HepG2 (cell line): ENCODE measurements around the gene PIP5KL1. TPM values are rescaled to one million over a fixed set of nuclear protein-coding genes. Genes with fewer than 3 reads are reported as not detected.

Experiments used
- ATF7 ChIP-seq, 2 experiments: fragments of 450-650 bp in 1 of 2; sonication (generic) in 1 of 2; formaldehyde crosslinking in 1 of 2; IDR thresholded peaks; 2 replicates each; pipeline versions ENCODE4 v1.4.0 to v1.6.1; 2016 to 2020; ENCODE audit warnings: antibody characterized with exemption in 1 of 2, mild to moderate bottlenecking in 1 of 2, missing genetic modification reagents in 1 of 2
- BCL3 ChIP-seq: sonication (generic); formaldehyde crosslinking; IDR thresholded peaks from 2 replicates; pipeline ENCODE4 v1.5.1; 2020; ENCODE audit warnings: mild to moderate bottlenecking, missing genetic modification reagents, moderate library complexity
- CBX2 ChIP-seq, 2 experiments: fragments of 200-600 bp in 1 of 2; sonication (generic); formaldehyde crosslinking in 1 of 2; IDR thresholded peaks; 2 replicates each; pipeline versions ENCODE4 v1.7.0 to v1.8.1; 2018 to 2022; ENCODE audit warnings: low read depth in 2 of 2, low read length in 1 of 2, mild to moderate bottlenecking in 1 of 2, missing genetic modification reagents in 1 of 2
- CREBL2 ChIP-seq: sonication (generic); formaldehyde crosslinking; IDR thresholded peaks from 2 replicates; pipeline ENCODE4 v1.8.1; 2023; ENCODE audit warnings: missing genetic modification reagents, mild to moderate bottlenecking, borderline replicate concordance
- FOXK2 ChIP-seq: fragments of 450-650 bp; IDR thresholded peaks from 2 replicates; pipeline ENCODE4 v1.6.1; 2016
- FUBP1 ChIP-seq: sonication (generic); formaldehyde crosslinking; IDR thresholded peaks from 2 replicates; pipeline ENCODE4 v1.5.1; 2020; ENCODE audit warnings: missing genetic modification reagents, mild to moderate bottlenecking, borderline replicate concordance
- HCFC1 ChIP-seq: fragments of 150-350 bp; IDR thresholded peaks from 2 replicates; pipeline ENCODE4 v1.6.1; 2014; ENCODE audit warnings: low read depth, low read length
- HNRNPLL ChIP-seq: fragments of 200-400 bp; formaldehyde crosslinking; IDR thresholded peaks from 2 replicates; pipeline ENCODE4 v1.6.1; 2017; ENCODE audit warnings: mild to moderate bottlenecking, low read depth, low read length; ENCODE audit not compliant: poor library complexity, severe bottlenecking
- IKZF1 ChIP-seq: fragments of 450-650 bp; IDR thresholded peaks from 2 replicates; pipeline ENCODE4 v1.7.1; 2016
- MBD4 ChIP-seq: IDR thresholded peaks from 2 replicates; pipeline ENCODE4 v1.6.1; 2012; ENCODE audit warnings: low read length, inconsistent platforms, borderline replicate concordance
- ONECUT2 ChIP-seq: sonication (generic); formaldehyde crosslinking; IDR thresholded peaks from 2 replicates; pipeline ENCODE4 v1.4.0; 2020; ENCODE audit warnings: missing genetic modification reagents
- RXRB ChIP-seq: IDR thresholded peaks from 2 replicates; pipeline ENCODE4 v1.6.1; 2016; ENCODE audit warnings: borderline replicate concordance, missing genetic modification reagents, missing compliant biosample characterization
- SMAD3 ChIP-seq: sonication (generic); formaldehyde crosslinking; IDR thresholded peaks from 2 replicates; pipeline ENCODE4 v1.4.0; 2020; ENCODE audit warnings: missing genetic modification reagents
- SNAPC5 ChIP-seq: sonication (generic); formaldehyde crosslinking; IDR thresholded peaks from 2 replicates; pipeline ENCODE4 v1.8.1; 2023; ENCODE audit warnings: mild to moderate bottlenecking, missing genetic modification reagents, borderline replicate concordance
- TAF1 ChIP-seq: sonication (generic); formaldehyde crosslinking; IDR thresholded peaks from 2 replicates; pipeline ENCODE4 v1.4.0; 2020; ENCODE audit warnings: missing genetic modification reagents
- THAP9 ChIP-seq: sonication (generic); formaldehyde crosslinking; IDR thresholded peaks from 2 replicates; pipeline ENCODE4; 2020; ENCODE audit warnings: missing genetic modification reagents, mild to moderate bottlenecking, borderline replicate concordance
- WIZ ChIP-seq: sonication (generic); formaldehyde crosslinking; IDR thresholded peaks from 2 replicates; pipeline ENCODE4 v1.5.1; 2020; ENCODE audit warnings: mild to moderate bottlenecking, missing genetic modification reagents
- ZBTB21 ChIP-seq: sonication (generic); formaldehyde crosslinking; IDR thresholded peaks from 2 replicates; pipeline ENCODE4 v1.4.0; 2020; ENCODE audit warnings: missing genetic modification reagents
- ZBTB42 ChIP-seq: sonication (generic); formaldehyde crosslinking; IDR thresholded peaks from 2 replicates; pipeline ENCODE4 v1.5.0; 2020; ENCODE audit warnings: mild to moderate bottlenecking, missing genetic modification reagents
- ZNF546 ChIP-seq: sonication (generic); formaldehyde crosslinking; conservative IDR thresholded peaks from 2 replicates; pipeline ENCODE4 v1.8.1; 2023; ENCODE audit warnings: mild to moderate bottlenecking, missing genetic modification reagents
- ZNF580 ChIP-seq: IDR thresholded peaks from 2 replicates; pipeline ENCODE4 v1.6.1; 2016; ENCODE audit warnings: low read depth, borderline replicate concordance
- ZNF776 ChIP-seq: sonication (generic); formaldehyde crosslinking; IDR thresholded peaks from 2 replicates; pipeline ENCODE4 v1.4.0; 2020; ENCODE audit warnings: mild to moderate bottlenecking, missing genetic modification reagents
- ZNF777 ChIP-seq: sonication (generic); formaldehyde crosslinking; IDR thresholded peaks from 2 replicates; pipeline ENCODE4 v1.4.0; 2020; ENCODE audit warnings: missing genetic modification reagents
- polyA plus RNA-seq, 8 experiments: library from polyadenylated mRNA; depleted of rRNA in 3 of 8; stranded (reverse) in 7 of 8; unstranded in 1 of 8; fragments of >200 nt; fragmentation: Illumina TruSeq in 4 of 8; extraction: Trizol in 4 of 8; gene quantifications; 2 replicates each; pipeline versions ENCODE4 v1.2.1 to v1.2.3, GENCODE V29; 2011 to 2016; ENCODE audit warnings: low read depth in 4 of 8, missing spikeins in 1 of 8, mixed read lengths in 1 of 8; ENCODE audit not compliant: insufficient read depth in 1 of 8
- total RNA-seq, 5 experiments: library from RNA; depleted of rRNA; stranded (reverse); fragments of >200 nt; fragmentation: Illumina TruSeq; extraction: Trizol; gene quantifications; 2 replicates each; pipeline ENCODE4 v1.2.3, GENCODE V29; 2016; ENCODE audit warnings: low read depth in 1 of 5

Gene PIP5KL1
- total and polyA plus RNA-seq, 2 of the 13 experiments (the other 11 are each of a cell fraction or from before 2014, with no cell fraction given): 0.20 to 0.49 TPM

GRCh38 chr9:127955294-127956015 lies 24.9 kb upstream of the PIP5KL1 start (continued):
- TF ChIP-seq ATF7 (IDR thresholded peaks at IDR 0.05) (no peak), ATF7 (CRISPR knock-in tag; IDR thresholded peaks at IDR 0.05) (0 out of 2 replicates have a peak, but pooled peaks have one; percentile 55), HNRNPLL (no peak), SMAD3 (CRISPR knock-in tag) (0 out of 2 replicates have a peak, but pooled peaks have one; percentile 27), CBX2 (IDR thresholded peaks at IDR 0.05; ENCODE audit: low read depth, low read length) (no peak), CBX2 (CRISPR knock-in tag; IDR thresholded peaks at IDR 0.05; ENCODE audit: low read depth) (no peak), WIZ (CRISPR knock-in tag) (no peak), RXRB (peak; percentile 83), CREBL2 (CRISPR knock-in tag) (0 out of 2 replicates have a peak, but pooled peaks have one; percentile 49), SNAPC5 (CRISPR knock-in tag) (no peak), MBD4 (no peak), ZBTB21 (CRISPR knock-in tag) (no peak), IKZF1 (no peak), BCL3 (CRISPR knock-in tag) (no peak), FOXK2 (no peak), ONECUT2 (CRISPR knock-in tag) (no peak), ZBTB42 (CRISPR knock-in tag) (no peak), ZNF580 (CRISPR knock-in tag) (no peak), ZNF776 (CRISPR knock-in tag) (no peak), TAF1 (CRISPR knock-in tag) (no peak), THAP9 (CRISPR knock-in tag) (no peak), ZNF777 (no peak), FUBP1 (0 out of 2 replicates have a peak, but pooled peaks have one; percentile 65), HCFC1 (no peak), ZNF546 (CRISPR knock-in tag) (no peak)
